NT2/D1 (cell line): ENCODE data around the gene GDPD1.
A peak's percentile ranks its signal among the peaks of the same experiment; 100 is the strongest.
"Not testable (repeated sequence)": the region's sequence is repeated elsewhere in the genome, so short reads cannot be mapped to it uniquely, and the experiment has no call there.

Source experiments
- DNase-seq: peaks from one replicate; pipeline ENCODE4 v3.0.0-alpha.2; 2011; ENCODE audit warnings: low read depth, low spot score
- H3K27me3 ChIP-seq: 2 replicates; pipeline ENCODE4 v1.6.0; 2011; ENCODE audit warnings: mild to moderate bottlenecking; ENCODE audit not compliant: insufficient read length, insufficient read depth
- H3K36me3 ChIP-seq: 2 replicates; pipeline ENCODE4 v1.6.1; 2011; ENCODE audit warnings: mild to moderate bottlenecking, low read length, mixed read lengths; ENCODE audit not compliant: insufficient read depth, insufficient read length
- H3K4me1 ChIP-seq: 2 replicates; pipeline ENCODE4 v1.5.1; 2011; ENCODE audit not compliant: insufficient read depth, insufficient read length
- H3K4me3 ChIP-seq: 2 replicates; pipeline ENCODE4 v1.5.1; 2011; ENCODE audit warnings: low read depth; ENCODE audit not compliant: insufficient read length
- H3K9ac ChIP-seq: 2 replicates; pipeline ENCODE4 v1.6.0; 2011; ENCODE audit warnings: low read depth; ENCODE audit not compliant: insufficient read length
- H3K9me3 ChIP-seq: 2 replicates; pipeline ENCODE4 v1.5.1; 2011; ENCODE audit warnings: mild to moderate bottlenecking, low read length; ENCODE audit not compliant: insufficient read depth
- SUZ12 ChIP-seq: IDR thresholded peaks from 2 replicates; pipeline ENCODE4 v1.6.1; 2011; ENCODE audit not compliant: insufficient read length, insufficient read depth; ENCODE audit errors: extremely low read depth
- YY1 ChIP-seq: IDR thresholded peaks from 2 replicates; pipeline ENCODE4 v1.6.1; 2011; ENCODE audit not compliant: insufficient read length, insufficient read depth
- ZNF274 ChIP-seq: IDR thresholded peaks from 2 replicates; pipeline ENCODE4 v1.6.1; 2011; ENCODE audit warnings: mild to moderate bottlenecking, low read depth, low read length

GDPD1 gene

GRCh38 chr17:59284317-59284716, 64.0 kb downstream of the GDPD1 start:
- Histone ChIP-seq H3K4me3 (no peak overlapping the region), H3K36me3 (no peaks in the 10 kb centered on the region), H3K27me3 (peaks cover 12% of the 10 kb centered on the region), H3K4me1 (no peaks in the 10 kb centered on the region), H3K9ac (no peak overlapping the region), H3K9me3 (no peaks in the 10 kb centered on the region; the same call in 1 of the 2 replicates)
- TF ChIP-seq ZNF274 (no peak), YY1 (no peak), SUZ12 (no peak)
- no peak for DNase-seq

DNA sequence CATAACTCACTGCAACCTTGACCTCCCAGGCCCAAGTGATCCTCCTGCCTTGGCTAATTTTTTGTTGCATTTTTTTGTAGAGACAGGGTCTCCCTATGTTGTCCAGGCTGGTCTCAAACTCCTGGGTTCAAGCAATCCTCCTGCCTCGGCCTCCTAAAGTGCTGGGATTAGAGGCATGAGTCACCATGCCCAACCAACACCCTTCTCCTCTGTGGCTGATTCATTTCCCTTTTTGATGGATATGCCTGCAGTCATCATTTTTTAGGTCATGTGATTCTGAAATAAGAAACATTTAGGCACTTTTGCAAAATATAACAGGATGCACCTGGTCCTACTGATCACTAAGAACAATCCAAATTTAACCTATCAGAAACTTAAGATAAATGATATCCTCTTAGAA, 67.1 kb downstream of the GDPD1 start:
- H3K4me1 ChIP-seq, result no peaks in the 10 kb centered on the region
- peaks cover 22% of the 10 kb centered on the region for H3K27me3 ChIP-seq
- H3K9me3 ChIP-seq, result no peaks in the 10 kb centered on the region; the same call in 1 of the 2 replicates
- no peak for TF ChIP-seq ZNF274
- TF ChIP-seq SUZ12, result no peak
- TF ChIP-seq YY1, result no peak
- DNase-seq, result no peak
- no peak overlapping the region for H3K9ac ChIP-seq
- H3K36me3 ChIP-seq, result no peaks in the 10 kb centered on the region
- H3K4me3 ChIP-seq, result no peak overlapping the region

DNA sequence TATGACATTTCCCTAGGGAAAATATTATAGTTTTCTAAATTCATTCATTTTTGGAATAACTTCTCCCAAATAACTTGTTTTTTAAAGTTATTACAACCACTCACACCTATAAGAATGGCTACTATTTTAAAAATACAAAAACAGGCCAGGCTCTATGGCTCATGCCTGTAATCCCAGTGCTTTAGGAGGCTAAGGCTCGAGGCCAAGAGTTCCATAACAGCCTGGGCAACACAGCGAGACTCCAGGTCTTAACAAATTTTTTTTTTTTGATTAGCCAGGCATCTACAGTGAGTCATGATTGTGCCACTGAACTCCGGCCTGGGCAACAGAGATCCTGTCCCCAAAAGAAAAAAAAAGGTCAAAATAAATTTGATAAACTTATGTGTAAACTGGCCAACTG, 67.6 kb downstream of the GDPD1 start:
- no peak overlapping the region for H3K9ac ChIP-seq
- no peak overlapping the region for H3K4me3 ChIP-seq
- H3K36me3 ChIP-seq, result no peaks in the 10 kb centered on the region
- TF ChIP-seq SUZ12 (no peak), YY1 (no peak), ZNF274 (no peak)
- no peaks in the 10 kb centered on the region for H3K4me1 ChIP-seq
- DNase-seq, result no peak
- peaks cover 24% of the 10 kb centered on the region for H3K27me3 ChIP-seq
- no peaks in the 10 kb centered on the region; the same call in 1 of the 2 replicates for H3K9me3 ChIP-seq

DNA sequence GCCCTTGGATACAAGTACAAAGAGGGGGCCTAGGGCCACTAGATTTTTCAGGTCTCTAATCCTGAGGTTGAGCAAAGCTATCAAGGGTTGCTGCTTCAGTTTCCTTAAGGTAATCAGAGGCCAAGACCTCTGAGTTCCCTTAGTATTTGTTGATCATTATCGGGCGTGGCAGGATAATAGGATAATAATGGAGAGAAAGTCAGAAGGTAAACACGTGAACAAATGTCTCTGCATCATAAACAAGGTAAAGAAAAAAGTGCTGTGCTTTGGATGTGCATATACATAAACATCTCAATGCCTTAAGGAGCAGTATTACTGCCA, 69.6 kb downstream of the GDPD1 start:
- peaks cover 30% of the 10 kb centered on the region for H3K27me3 ChIP-seq
- no peak for DNase-seq
- no peaks in the 10 kb centered on the region for H3K4me1 ChIP-seq
- H3K36me3 ChIP-seq, result no peaks in the 10 kb centered on the region
- H3K9ac ChIP-seq, result peak overlapping the region; percentile 46
- no peaks in the 10 kb centered on the region; the same call in 1 of the 2 replicates for H3K9me3 ChIP-seq
- TF ChIP-seq YY1 (no peak), SUZ12 (no peak), ZNF274 (no peak)
- H3K4me3 ChIP-seq, result no peak overlapping the region

DNA sequence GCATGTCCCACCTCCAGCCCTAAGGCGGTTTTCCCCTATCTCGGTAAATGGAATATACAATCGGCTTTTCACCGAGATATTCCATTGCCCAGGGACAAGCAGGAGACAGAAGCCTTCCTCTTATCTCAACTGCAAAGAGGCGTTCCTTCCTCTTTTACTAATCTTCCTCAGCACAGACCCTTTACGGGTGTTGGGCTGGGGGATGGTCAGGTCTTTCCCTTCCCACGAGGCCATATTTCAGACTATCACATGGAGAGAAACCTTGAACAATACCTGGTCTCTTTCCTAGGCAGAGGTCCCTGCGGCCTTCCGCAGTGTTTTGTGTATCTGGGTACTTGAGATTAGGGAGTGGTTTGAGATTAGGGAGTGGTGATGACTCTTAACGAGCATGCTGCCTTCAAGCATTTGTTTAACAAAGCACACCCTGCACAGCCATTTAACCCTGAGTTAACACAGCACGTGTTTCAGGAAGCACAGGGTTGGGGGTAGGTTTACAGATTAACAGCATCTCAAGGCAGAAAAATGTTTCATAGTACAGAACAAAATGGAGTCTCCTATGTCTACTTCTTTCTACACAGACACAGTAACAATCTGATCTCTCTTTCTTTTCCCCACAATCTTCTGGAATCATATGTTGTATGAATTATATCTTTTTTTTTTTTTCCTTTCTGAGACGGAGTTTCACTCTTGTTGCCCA, 70.1 kb downstream of the GDPD1 start:
- H3K9ac ChIP-seq, result not testable (repeated sequence)

DNA sequence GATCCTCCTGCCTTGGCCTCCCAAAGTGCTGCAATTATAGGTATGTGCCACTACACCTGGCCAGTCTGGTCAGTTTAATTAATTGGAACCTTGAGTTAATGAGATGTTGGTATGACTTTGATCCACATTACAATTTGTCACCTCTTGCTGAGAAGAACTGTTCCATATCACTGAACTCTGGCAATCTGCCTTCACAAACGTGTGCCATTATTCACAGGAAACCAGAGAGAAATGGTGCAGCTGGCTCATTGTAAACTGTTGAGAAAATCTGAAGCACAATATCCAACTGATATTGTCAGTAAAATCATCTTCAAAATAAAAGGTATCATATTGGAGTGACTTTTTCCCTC, 71.8 kb downstream of the GDPD1 start:
- Histone ChIP-seq H3K9ac (no peak overlapping the region), H3K27me3 (peaks cover 28% of the 10 kb centered on the region), H3K9me3 (no peaks in the 10 kb centered on the region; the same call in 1 of the 2 replicates), H3K36me3 (no peaks in the 10 kb centered on the region), H3K4me3 (no peak overlapping the region), H3K4me1 (no peaks in the 10 kb centered on the region)
- DNase-seq, result no peak
- no peak for TF ChIP-seq SUZ12
- no peak for TF ChIP-seq YY1
- no peak for TF ChIP-seq ZNF274

More for the DNA sequence above, 70.1 kb downstream of the GDPD1 start:
- H3K9me3 ChIP-seq, H3K4me1 ChIP-seq, H3K36me3 ChIP-seq, H3K4me3 ChIP-seq: not testable (repeated sequence)
- peaks cover 30% of the 10 kb centered on the region for H3K27me3 ChIP-seq
- peak; percentile 67 for DNase-seq

GRCh38 chr17:59296190-59296589, 75.9 kb downstream of the GDPD1 start:
- Histone ChIP-seq H3K36me3 (no peaks in the 10 kb centered on the region), H3K4me3 (no peak overlapping the region), H3K4me1 (no peaks in the 10 kb centered on the region), H3K9me3 (no peaks in the 10 kb centered on the region), H3K9ac (no peak overlapping the region), H3K27me3 (peaks cover 18% of the 10 kb centered on the region)
- DNase-seq, result no peak
- TF ChIP-seq SUZ12 (no peak), YY1 (no peak), ZNF274 (no peak)
